K562 (cell line): ENCODE results near the gene RNF145. TPM values are rescaled to one million over a fixed set of nuclear protein-coding genes. Genes with fewer than 3 reads are reported as not detected.

ENCODE experiments used
- ATAC-seq: fragments of 200-7000 bp; cut with Tn5 transposase; 3 replicates; pipeline ENCODE4 v1.9.1; 2020; ENCODE audit warnings: moderate library complexity
- BruUV-seq: library from RNA; stranded (reverse); fragments of 400-500 nt; replicated peaks from 2 replicates; lab custom pipeline; 2021; lab: Mats Ljungman, UMichigan
- CTCF ChIA-PET: fragments of 300-600 bp; formaldehyde crosslinking; extraction: SDS; loops from one replicate; lab custom pipeline; 2021; ENCODE audit warnings: low intra/inter-chr PET ratio; lab: Yijun Ruan, JAX
- POLR2A ChIA-PET: fragments of 300-600, 350-650 bp; sonication (Branson Sonifier 250); formaldehyde crosslinking; extraction: SDS; loops from one replicate; lab custom pipeline; 2021; ENCODE audit warnings: antibody characterized with exemption, inconsistent platforms; lab: Yijun Ruan, JAX
- DNase-seq, 4 experiments: peaks; one replicate each; pipeline versions ENCODE4 v3.0.0 to v3.0.0-alpha.2; 2011 to 2018; ENCODE audit warnings: low spot score in 3 of 4, mixed read lengths in 3 of 4; ENCODE audit errors: extremely low read depth in 1 of 4
- FAIRE-seq: peaks from 2 replicates; lab custom pipeline; 2011; peaks lifted over from hg19 to GRCh38; lab: Jason Lieb, UNC
- H2AFZ ChIP-seq: 2 replicates; pipeline ENCODE4 v1.6.0; 2011; ENCODE audit warnings: low read depth, low read length, control low read depth, inconsistent platforms
- H3K27ac ChIP-seq: fragments of 200-600 bp; 3 replicates; pipeline ENCODE4 v1.8.0; 2011; ENCODE audit warnings: low read depth, mild to moderate bottlenecking, control low read depth, inconsistent platforms, low read length, moderate library complexity, mixed read lengths; ENCODE audit errors: extremely low read depth
- H3K27me3 ChIP-seq, 2 experiments: fragments of 300-600 bp in 1 of 2; 2 replicates in 1 of 2; 3 replicates in 1 of 2; pipeline versions ENCODE4 v1.6.0 to v1.8.0; 2011; ENCODE audit warnings: inconsistent platforms in 2 of 2, low read length in 2 of 2, mild to moderate bottlenecking in 1 of 2, mixed read lengths in 1 of 2, moderate library complexity in 1 of 2; ENCODE audit not compliant: control insufficient read depth in 2 of 2, insufficient read depth in 2 of 2
- H3K36me3 ChIP-seq: fragments of 300-600 bp; 3 replicates; pipeline ENCODE4 v1.8.0; 2011; ENCODE audit warnings: mild to moderate bottlenecking, low read length, inconsistent platforms; ENCODE audit not compliant: control insufficient read depth, insufficient read depth
- H3K4me1 ChIP-seq, 2 experiments: fragments of 200-600 bp in 1 of 2; replicated peaks in 1 of 2; 2 replicates in 1 of 2; 3 replicates in 1 of 2; pipeline versions ENCODE4 v1.5.1 to v1.8.0; 2011; ENCODE audit warnings: inconsistent platforms in 2 of 2, low read length in 2 of 2, mild to moderate bottlenecking in 1 of 2, mixed read lengths in 1 of 2, moderate library complexity in 1 of 2; ENCODE audit not compliant: control insufficient read depth in 2 of 2, insufficient read depth in 2 of 2
- H3K4me2 ChIP-seq: 2 replicates; pipeline ENCODE4 v1.6.1; 2011; ENCODE audit warnings: low read length, control low read depth, inconsistent platforms, mixed read lengths; ENCODE audit not compliant: insufficient read depth
- H3K4me3 ChIP-seq: fragments of 200-600 bp; sonication (generic), shearing (Covaris generic); 2 replicates; pipeline ENCODE4 v1.5.1; 2016; ENCODE audit warnings: control low read depth, inconsistent platforms
- H3K79me2 ChIP-seq: fragments of 200-600 bp; 3 replicates; pipeline ENCODE4 v1.8.0; 2011; ENCODE audit warnings: low read length, inconsistent platforms; ENCODE audit not compliant: control insufficient read depth, insufficient read depth
- H3K9ac ChIP-seq, 2 experiments: 2 replicates each; pipeline versions ENCODE4 v1.6.0 to v1.6.1; 2011; ENCODE audit warnings: low read depth in 2 of 2, low read length in 2 of 2, control low read depth in 1 of 2, inconsistent platforms in 1 of 2, mild to moderate bottlenecking in 1 of 2, mixed read lengths in 1 of 2; ENCODE audit not compliant: insufficient read depth in 1 of 2
- H3K9me1 ChIP-seq: one replicate; pipeline ENCODE4 v1.6.0; 2011; ENCODE audit warnings: inconsistent platforms, mild to moderate bottlenecking, low read length, moderate library complexity; ENCODE audit not compliant: control insufficient read depth, insufficient read depth
- H3K9me3 ChIP-seq: replicated peaks from 2 replicates; pipeline ENCODE4 v1.5.1; 2011; ENCODE audit warnings: low read depth, low read length, inconsistent platforms; ENCODE audit not compliant: control insufficient read depth, insufficient read depth
- H4K20me1 ChIP-seq: replicated peaks from 2 replicates; pipeline ENCODE4 v1.6.1; 2011; ENCODE audit warnings: low read length, inconsistent platforms, mixed read lengths; ENCODE audit not compliant: control insufficient read depth, insufficient read depth
- CBX1 ChIP-seq: sonication (generic); IDR thresholded peaks from 2 replicates; pipeline ENCODE4 v1.6.1; 2016; ENCODE audit warnings: antibody characterized with exemption, low read depth, mild to moderate bottlenecking
- CTCFL ChIP-seq: IDR thresholded peaks from 2 replicates; pipeline ENCODE4 v1.6.1; 2011; ENCODE audit warnings: borderline replicate concordance, low read depth, mild to moderate bottlenecking, moderate library complexity, low read length; ENCODE audit not compliant: insufficient read depth, poor library complexity, severe bottlenecking
- ELF2 ChIP-seq: fragments of 250-450 bp; sonication (Bioruptor Pico); IDR thresholded peaks from 2 replicates; pipeline ENCODE4 v1.5.0; 2021; ENCODE audit warnings: mild to moderate bottlenecking
- FOSL1 ChIP-seq: fragments of 200-800 bp; sonication (Bioruptor generic); conservative IDR thresholded peaks from 2 replicates; pipeline ENCODE4 v1.6.1; 2016; ENCODE audit warnings: missing genetic modification characterization, missing compliant biosample characterization
- FOXM1 ChIP-seq, 2 experiments: fragments of 450-650 bp in 1 of 2; sonication (generic) in 1 of 2; formaldehyde crosslinking in 1 of 2; IDR thresholded peaks; 2 replicates each; pipeline versions ENCODE4 v1.6.1 to v1.9.0; 2017 to 2022; ENCODE audit warnings: low read depth in 2 of 2, mild to moderate bottlenecking in 2 of 2, missing genetic modification reagents in 1 of 2, moderate library complexity in 1 of 2
- KLF10 ChIP-seq: fragments of 250-450 bp; sonication (Bioruptor Pico); IDR thresholded peaks from 2 replicates; pipeline ENCODE4 v1.6.1; 2021; ENCODE audit warnings: matching md5 sums
- MAFG ChIP-seq: fragments of 450-650 bp; conservative IDR thresholded peaks from 2 replicates; pipeline ENCODE4 v1.6.1; 2016; ENCODE audit warnings: missing genetic modification characterization, missing compliant biosample characterization
- MBD2 ChIP-seq: sonication (generic); IDR thresholded peaks from 2 replicates; pipeline ENCODE4 v1.6.1; 2016; ENCODE audit warnings: low read depth, borderline replicate concordance
- MEIS2 ChIP-seq: fragments of 450-650 bp; IDR thresholded peaks from 2 replicates; pipeline ENCODE4 v1.6.1; 2014; ENCODE audit warnings: mild to moderate bottlenecking; ENCODE audit not compliant: partially characterized antibody
- NR1H2 ChIP-seq: sonication (generic); formaldehyde crosslinking; IDR thresholded peaks from 2 replicates; pipeline ENCODE4 v1.4.0; 2020; ENCODE audit warnings: mild to moderate bottlenecking, missing genetic modification reagents
- PATZ1 ChIP-seq: fragments of 250-450 bp; sonication (Bioruptor Pico); IDR thresholded peaks from 2 replicates; pipeline ENCODE4 v1.5.0; 2020; ENCODE audit warnings: mild to moderate bottlenecking, borderline replicate concordance
- SAP30 ChIP-seq: fragments of 200-600 bp; sonication (generic); IDR thresholded peaks from 2 replicates; pipeline ENCODE4 v1.6.1; 2012; ENCODE audit warnings: borderline replicate concordance, low read depth, mild to moderate bottlenecking, moderate library complexity, low read length, control low read depth, inconsistent platforms; ENCODE audit not compliant: insufficient read depth, poor library complexity, severe bottlenecking
- ZBTB12 ChIP-seq: fragments of 250-450 bp; sonication (Bioruptor Pico); IDR thresholded peaks from 2 replicates; pipeline ENCODE4 v1.4.0; 2020
- ZNF551 ChIP-seq: fragments of 250-450 bp; sonication (Bioruptor Pico); IDR thresholded peaks from 2 replicates; pipeline ENCODE4 v1.5.0; 2021; ENCODE audit warnings: mild to moderate bottlenecking, moderate library complexity
- in situ Hi-C: fragments of 300-500 bp; cut with MboI; formaldehyde crosslinking; loops from 4 replicates; pipeline ENCODE4 v1.15.0; 2018; ENCODE audit warnings: inconsistent platforms, mixed read lengths
- intact Hi-C: fragments of 100-400 bp; cut with micrococcal nuclease; formaldehyde crosslinking; loops from 2 replicates; pipeline ENCODE4 v1.14.2; 2022
- polyA plus RNA-seq, 8 experiments: library from polyadenylated mRNA; depleted of rRNA in 4 of 8; stranded (reverse) in 5 of 8; unstranded in 3 of 8; fragments of >200 nt; fragmentation: Nextera tagmentation in 2 of 8; fragmentation: Illumina TruSeq in 1 of 8; extraction: Ambion mirVana in 2 of 8; extraction: Trizol in 1 of 8; gene quantifications; 2 replicates each; pipeline versions ENCODE4 v1.2.1 to v1.2.3, GENCODE V29; 2011 to 2014; ENCODE audit warnings: inconsistent platforms in 1 of 8, missing spikeins in 1 of 8
- total RNA-seq, 7 experiments: library from RNA; depleted of rRNA in 6 of 7; stranded (reverse); fragments of >200 nt in 6 of 7; fragmentation: Illumina TruSeq in 2 of 7; extraction: Trizol in 2 of 7; gene quantifications; 2 replicates each; pipeline versions ENCODE4 v1.2.1 to v1.2.3, GENCODE V29; 2011 to 2021; ENCODE audit warnings: low replicate concordance in 1 of 7

RNF145 gene
- total and polyA plus RNA-seq, 9 of the 15 experiments (the other 6 are each of a cell fraction or from before 2014, with no cell fraction given): 13.6 to 40.7 (median 25.4) TPM

GRCh38 chr5:159257007-159257406 is 47.7 kb upstream of the RNF145 start:
- BruUV-seq: no TSS peak
- Histone ChIP-seq H3K27me3 (no peaks in the 10 kb centered on the region), H3K4me1 (peaks cover 3% of the 10 kb centered on the region in 2 experiments; a peak in 1 of 5 replicates), H3K27ac (no peak overlapping the region), H3K9me1 (no peaks in the 10 kb centered on the region), H3K79me2 (peaks cover 2% of the 10 kb centered on the region; the same call in 1 of the 3 replicates), H3K36me3 (no peaks in the 10 kb centered on the region), H3K9ac (no peak overlapping the region), H3K9me3 (no peaks in the 10 kb centered on the region), H3K4me2 (no peak overlapping the region), H3K4me3 (no peak overlapping the region), H4K20me1 (no peaks in the 10 kb centered on the region), H2AFZ (no peak overlapping the region)
- FAIRE-seq: no peak
- in situ Hi-C loops (no loop called here), intact Hi-C loops (no loop called here)
- no peak for ATAC-seq
- ChIA-PET CTCF (no interaction called here), POLR2A (interaction anchor here (0.6 to 0.7 kb wide), 2 partner anchors 11 to 514 kb away, joined by 3 to 4 read pairs; no protein-coding TSS in a partner anchor)
- no peak for DNase-seq
- no peak for TF ChIP-seq CBX1
- no peak for TF ChIP-seq MBD2
- TF ChIP-seq NR1H2 (CRISPR knock-in tag): no peak
- no peak for TF ChIP-seq FOXM1 (IDR thresholded peaks at IDR 0.05; ENCODE audit: low read depth)
- no peak for TF ChIP-seq FOXM1 (CRISPR knock-in tag; IDR thresholded peaks at IDR 0.05; ENCODE audit: low read depth)
- TF ChIP-seq SAP30: no peak
- no peak for TF ChIP-seq ZBTB12 (CRISPR knock-in tag)
- no peak for TF ChIP-seq KLF10 (CRISPR knock-in tag)
- no peak for TF ChIP-seq ZNF551
- TF ChIP-seq ELF2 (CRISPR knock-in tag): no peak
- TF ChIP-seq FOSL1 (tag): peak; percentile 40
- TF ChIP-seq PATZ1 (CRISPR knock-in tag): no peak
- no peak for TF ChIP-seq CTCFL
- peak; percentile 50 for TF ChIP-seq MEIS2
- no peak for TF ChIP-seq MAFG (tag)
